HG02642 (cell line): ENCODE measurements around the gene UNC119.
A peak's percentile ranks its signal among the peaks of the same experiment; 100 is the strongest.

Experiments
- ATAC-seq: cut with Tn5 transposase; IDR thresholded peaks from one replicate; pipeline ENCODE4 v1.9.1; 2021; ENCODE audit warnings: mild to moderate bottlenecking; ENCODE audit not compliant: unreplicated experiment, poor library complexity

UNC119 gene

DNA sequence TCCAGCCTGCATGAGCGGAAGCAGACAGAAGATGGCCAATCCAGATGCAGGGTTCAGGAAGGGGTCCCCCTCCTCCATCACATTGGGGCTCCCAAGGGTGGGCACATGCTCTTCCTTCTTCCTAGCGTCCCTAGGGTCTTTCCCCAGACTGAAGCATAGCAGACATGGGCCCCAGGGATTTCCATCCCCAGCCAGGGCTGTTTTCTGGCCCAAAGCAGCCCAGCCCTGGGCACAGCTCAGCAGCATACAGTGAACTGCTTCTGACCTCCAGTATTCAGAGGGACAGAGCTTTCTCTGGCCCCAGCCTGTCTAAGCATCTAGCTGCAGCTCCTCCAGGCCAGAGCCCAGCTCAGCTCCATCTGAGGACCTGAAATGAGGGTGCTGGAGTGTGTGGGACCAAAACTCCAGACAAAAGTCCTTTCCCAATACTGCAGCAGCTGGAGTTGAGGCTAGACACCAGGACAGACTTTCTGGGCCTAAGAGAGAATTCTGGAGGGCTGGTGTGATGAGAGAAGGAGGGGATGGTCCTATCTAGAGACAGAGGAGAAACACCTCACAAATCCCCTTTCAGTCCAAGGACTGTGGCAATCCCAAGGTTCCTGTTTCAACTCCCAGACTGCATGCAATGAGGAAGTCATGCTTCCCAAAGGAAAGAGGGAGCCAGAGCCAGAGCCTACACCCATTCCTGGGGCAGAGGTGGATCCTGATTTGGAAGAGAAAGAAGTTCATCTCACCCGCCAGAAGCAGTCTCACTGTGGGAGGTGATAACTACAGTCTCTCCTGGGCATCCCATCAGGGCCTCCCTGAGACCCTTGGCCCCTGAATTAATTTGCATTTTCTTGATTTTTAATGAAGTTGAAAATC is 50.8 kb downstream of the UNC119 start:
- no peak for ATAC-seq

DNA sequence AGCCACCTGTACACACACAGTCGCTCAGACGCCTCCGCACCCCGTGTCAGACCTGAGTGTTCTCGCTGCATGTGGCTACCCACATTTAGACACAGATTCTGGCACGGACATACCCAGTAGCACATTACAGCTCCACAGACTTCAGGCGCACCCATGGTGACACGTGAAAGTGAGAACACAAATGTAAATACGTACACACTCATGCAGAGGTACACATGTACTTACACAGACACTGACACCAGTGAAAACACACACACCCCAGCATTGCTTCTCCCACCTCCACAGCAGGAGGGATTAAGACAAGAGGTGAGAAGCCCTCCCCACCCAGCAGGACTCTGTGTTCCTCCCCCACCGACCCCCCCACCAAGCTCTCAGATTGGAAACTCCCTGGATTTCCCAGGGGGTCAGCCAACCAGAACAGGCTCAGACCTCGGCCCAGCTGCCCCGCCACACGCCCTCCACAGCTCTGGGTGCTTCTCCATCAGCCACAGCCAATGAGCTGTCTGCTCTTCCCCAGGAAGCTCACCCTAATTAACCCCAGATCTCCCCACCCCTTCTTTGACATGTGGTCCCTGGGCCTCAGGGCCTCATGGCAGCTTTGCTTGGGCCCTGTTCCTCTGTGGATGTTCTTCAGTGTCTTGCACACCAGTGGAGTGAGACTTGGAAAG is 51.6 kb downstream of the UNC119 start:
- peak; percentile 59 for ATAC-seq

GRCh38 chr17:28499684-28500357 is 52.6 kb downstream of the UNC119 start:
- ATAC-seq = no peak

GRCh38 chr17:28499364-28499664 is 53.1 kb downstream of the UNC119 start:
- ATAC-seq = no peak

GRCh38 chr17:28498652-28499363 is 53.6 kb downstream of the UNC119 start:
- no peak for ATAC-seq

DNA sequence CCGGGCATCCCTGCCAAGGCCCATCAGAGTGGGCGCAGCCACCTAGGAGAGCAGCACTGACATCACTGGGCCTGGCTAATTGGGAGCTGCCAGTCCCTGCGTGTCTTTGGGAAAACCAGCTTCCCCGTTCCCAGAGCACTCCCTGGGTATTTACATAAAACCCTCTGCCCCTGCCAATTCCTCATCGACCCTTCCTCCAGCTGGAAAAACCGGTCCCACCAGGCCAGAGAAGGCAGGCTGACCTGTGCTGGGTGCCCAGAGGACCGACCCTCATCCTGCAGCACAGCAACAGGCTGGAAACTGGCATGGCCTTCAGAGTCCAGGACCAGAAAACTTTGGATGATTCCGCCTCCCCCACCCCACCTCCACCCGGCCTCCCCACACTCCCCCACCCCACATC is 54.5 kb downstream of the UNC119 start:
- no peak for ATAC-seq
